GM21723 (cell line): ENCODE measurements around the gene ATRIP.
A peak's percentile ranks its signal among the peaks of the same experiment; 100 is the strongest.

Source experiments
- ATAC-seq: cut with Tn5 transposase; IDR thresholded peaks from one replicate; pipeline ENCODE4 v1.9.1; 2021; ENCODE audit warnings: mild to moderate bottlenecking, moderate library complexity; ENCODE audit not compliant: unreplicated experiment

ATRIP gene

DNA sequence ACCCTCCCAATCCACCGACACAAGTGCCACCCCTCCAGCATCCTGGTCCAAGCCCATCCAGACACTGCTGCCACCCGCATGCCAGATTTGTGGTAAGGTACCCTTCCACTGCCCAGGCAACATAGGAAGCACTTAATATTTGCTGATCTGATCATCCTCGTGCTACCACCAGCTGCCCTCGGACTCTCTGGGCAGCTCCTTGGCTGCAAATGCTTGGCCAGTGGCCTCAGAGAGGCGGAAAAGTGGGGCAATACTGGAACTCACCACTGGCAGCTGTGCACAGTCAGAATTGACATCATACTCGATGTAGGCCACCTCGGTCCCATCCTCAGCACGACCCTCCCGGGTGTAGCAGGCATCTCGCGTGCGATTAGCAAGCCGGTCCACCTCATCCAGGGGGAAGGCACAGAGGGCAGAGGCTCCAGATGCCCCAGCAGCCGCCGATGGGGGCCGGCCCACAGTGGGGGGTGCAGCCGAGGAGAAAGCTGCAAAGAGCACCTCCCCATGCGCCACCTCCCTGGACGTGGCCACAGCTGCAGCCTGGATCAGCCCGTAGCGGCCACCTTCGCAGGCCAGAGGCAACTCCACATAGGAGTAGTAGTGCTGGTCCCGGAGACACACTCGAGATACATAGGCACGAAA lies 23.2 kb upstream of the ATRIP start:
- no peak for ATAC-seq

DNA sequence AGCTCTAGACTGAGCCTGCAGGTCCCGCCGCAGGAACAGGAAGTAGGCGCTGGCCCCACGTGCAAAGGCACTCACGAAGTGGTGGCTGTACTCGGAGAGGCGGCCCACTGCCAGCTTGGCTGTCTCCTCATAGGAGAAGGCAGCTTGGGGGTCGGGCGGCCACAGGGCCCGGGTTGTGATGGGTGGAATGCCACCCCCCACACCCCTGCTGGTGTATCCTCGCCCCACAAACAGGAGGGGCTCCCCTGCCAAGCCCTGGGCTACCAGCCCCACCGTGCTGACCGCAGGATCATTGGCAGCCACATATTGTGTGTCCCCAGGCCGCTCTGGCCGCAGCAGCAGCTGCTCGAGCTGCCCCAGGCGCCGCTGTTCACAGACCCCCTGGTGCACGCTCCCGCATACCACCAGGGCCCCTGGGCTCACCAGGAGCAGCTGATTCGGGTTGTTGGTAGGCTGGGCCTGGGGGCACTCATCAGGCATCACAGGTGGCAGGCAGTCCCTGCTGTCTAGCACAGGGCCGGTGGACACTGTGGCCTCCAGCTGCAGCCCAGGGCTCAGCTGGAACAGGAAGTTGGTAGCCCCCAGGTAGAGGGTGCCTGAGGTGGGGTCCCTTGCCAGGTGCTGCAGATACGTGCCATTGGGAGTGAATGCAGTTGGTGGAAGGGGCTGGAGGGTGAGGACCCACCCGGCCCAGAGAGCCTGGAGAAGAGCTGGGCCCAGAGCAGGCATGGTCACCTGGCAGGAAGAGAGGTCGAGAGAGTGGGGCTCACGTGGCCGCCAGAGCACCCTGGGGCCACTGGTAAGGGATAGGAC lies 22.4 kb upstream of the ATRIP start:
- ATAC-seq = no peak

DNA sequence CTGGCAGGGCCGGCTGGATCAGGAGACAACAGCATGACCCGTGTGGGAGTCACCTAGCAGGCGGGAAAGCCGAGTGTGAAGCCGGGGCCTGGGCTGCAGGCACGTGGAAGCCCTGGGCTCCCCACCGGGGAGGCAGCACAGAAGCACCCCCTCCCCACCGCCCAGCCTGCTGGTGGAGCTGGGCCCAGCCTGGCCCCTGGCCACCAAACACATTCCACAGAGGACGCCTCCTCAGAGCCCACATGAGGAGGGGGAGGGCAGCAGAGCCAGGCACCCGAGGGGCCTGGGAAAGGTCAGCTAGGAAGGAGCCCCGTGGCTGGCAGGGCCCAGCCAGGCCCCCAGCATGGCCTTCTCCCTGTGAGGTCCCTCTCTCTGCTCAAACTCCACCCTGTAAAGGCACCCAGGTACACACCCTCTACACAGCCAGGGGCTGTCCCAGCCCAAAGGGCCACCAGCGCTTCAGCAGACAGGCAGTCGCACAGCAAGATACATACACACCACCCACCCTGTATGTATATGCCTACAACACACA lies 21.2 kb upstream of the ATRIP start:
- no peak for ATAC-seq

DNA sequence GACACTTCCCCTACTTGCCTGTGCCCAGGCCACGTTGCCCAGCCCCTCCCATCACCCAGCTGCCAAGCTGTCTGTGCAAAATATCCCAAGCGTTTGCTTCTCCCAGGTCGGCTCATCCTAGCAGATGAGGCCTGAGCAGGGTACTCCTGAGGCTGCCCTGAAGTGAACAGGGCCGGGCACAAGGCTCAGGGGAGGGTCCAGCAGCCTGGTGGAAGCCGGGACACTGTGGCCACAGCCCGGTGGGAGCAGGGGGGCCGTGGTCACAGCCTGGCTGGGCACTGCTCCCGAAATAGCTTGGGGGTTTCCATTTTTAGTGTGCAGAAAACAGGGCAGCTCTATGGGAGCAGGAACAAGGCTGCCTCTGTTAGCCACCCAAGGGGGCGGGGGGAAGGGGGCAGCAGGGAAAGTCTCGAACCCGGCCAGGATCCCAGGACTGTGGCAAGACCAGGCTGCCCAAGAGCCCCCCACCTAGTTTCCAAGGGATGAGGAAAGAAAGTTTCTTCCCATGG lies 20.1 kb upstream of the ATRIP start:
- ATAC-seq = no peak

DNA sequence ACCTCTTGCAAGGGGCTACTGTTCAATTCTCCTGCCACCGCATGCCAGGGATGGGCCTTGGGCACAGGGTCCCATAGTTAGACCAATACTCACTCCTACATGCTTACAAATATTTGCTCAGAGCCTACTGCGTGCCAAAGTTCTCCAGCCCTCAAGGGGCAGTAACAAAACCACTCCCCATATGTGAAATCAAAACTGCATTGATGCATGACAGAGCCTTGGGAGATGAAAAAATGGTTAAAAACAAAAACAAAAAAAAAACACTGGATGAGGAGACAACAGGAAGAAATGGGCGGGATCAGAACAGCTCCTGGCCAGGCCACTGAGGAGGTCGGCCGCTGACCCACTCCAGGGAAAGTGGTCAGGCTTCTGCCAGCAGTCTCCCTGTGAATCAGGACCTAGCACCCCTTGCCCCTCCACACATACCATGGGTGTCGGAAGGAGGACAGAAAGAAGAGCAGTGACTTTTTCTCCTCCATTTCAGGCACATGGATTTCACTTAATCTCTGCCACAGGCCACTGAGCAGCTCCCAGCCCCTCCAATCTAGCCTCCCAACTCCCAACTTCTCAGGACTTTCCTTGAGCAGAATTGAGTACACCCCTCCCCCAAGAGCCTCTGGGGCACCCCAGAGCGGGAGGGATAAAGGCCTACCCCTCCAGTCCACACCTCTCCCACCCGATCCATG lies 19.4 kb upstream of the ATRIP start:
- ATAC-seq = no peak

DNA sequence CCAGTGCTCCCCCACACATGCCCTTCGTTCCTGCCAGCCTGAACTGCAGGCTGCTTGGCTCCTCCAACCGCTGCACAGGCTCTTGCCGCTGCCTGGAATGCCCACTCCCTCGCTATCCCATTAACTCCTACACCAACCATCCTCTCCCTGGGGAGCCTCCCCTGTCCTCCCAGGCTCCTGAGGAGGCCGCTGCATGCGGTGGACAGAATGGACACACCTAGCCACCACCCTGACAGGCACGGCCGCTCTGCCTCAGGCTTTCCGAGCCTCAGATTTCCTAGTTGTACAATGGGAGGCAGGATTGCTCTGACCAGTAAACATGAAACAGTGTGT lies 18.9 kb upstream of the ATRIP start:
- ATAC-seq = no peak

DNA sequence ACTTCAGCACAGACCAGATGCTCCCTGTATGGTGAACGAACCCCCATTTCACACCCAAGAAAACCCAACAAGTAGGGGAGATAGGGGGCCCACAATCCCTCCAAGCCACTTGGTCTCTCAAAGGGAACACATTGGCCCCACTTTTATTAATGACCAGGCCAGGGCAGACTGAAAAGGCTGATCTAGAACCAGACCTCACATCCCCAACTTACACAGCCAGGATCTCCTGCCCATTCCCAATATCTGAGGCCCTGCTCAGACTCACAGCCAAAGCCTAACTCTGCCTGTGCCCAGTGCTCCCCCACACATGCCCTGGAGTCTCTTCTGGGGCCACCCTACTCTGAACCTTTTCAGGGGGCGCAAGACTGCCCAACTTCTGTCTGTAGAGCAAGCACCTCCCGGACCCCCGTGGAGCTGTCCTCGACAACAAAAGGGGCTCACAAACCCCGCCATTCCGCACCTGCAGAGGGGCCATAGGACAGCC lies 18.4 kb upstream of the ATRIP start:
- no peak for ATAC-seq

DNA sequence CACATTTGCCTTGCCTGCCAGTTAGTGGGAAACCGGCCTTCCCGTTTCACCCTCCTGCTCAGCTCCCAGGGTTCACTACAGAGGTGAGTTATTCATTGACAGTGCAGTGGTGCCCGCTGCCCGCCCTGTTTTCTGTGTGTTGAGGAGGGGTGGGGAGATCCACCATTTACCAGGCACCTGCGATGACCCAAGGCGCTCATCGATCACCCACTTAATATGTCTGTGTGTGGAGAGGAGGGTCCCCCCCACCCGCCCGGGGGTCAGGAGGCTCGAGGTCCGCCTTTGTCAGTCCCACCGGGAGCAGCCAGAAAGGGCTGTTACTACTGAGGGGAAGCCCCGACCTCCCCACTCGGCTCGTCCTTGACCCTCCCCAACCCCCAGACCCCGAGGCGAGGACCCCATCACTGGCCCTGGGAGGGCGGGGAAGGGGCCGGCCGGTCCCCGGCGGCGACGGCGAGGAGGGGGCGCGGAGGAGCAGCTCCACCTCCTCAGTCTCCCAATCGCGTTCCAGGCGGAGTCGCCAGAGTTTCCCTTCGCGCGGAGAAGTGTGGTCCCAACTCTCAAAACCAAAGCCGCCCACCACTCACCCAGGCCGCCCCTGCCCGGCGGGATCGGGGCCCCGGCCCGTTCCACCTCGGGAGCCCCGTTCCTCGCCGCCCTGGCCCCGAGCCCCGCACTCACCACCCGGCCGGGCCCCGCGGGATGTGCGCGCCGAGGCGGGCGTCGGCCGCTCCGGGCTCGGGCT lies 17.8 kb upstream of the ATRIP start:
- ATAC-seq = peak; percentile 33

DNA sequence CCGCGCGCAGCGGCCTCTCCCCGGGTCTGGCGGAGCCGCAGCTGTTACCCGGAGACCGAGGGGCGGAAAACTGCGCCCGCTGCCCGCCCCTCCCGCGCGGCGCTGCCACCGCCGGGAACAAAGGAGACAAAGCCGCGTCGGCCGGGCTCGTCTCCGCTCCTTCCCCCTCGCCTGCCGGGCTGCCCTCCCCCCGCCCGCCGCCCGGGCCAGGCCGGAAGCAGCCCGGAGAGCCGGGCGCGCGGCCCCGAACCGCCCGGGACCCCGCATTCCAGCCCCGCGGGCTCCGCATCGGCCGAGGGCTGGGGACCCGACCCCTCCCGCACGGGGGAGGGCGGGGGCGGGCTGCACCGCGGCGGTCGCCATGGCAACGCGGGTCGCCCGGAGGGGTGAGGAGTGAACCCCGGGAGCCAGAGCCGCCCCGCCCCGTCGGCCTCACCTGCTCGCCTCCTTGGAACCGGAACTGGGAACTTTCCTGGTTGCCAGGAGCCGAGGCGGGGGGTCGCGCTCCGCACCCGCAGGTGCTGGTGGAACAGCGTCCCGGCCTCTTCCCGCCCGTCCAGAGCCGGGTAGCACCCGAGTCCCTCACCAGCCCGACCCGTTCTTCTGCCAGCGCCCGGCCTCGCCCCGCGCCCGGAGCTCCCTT lies 17.1 kb upstream of the ATRIP start:
- peak; percentile 48 for ATAC-seq

DNA sequence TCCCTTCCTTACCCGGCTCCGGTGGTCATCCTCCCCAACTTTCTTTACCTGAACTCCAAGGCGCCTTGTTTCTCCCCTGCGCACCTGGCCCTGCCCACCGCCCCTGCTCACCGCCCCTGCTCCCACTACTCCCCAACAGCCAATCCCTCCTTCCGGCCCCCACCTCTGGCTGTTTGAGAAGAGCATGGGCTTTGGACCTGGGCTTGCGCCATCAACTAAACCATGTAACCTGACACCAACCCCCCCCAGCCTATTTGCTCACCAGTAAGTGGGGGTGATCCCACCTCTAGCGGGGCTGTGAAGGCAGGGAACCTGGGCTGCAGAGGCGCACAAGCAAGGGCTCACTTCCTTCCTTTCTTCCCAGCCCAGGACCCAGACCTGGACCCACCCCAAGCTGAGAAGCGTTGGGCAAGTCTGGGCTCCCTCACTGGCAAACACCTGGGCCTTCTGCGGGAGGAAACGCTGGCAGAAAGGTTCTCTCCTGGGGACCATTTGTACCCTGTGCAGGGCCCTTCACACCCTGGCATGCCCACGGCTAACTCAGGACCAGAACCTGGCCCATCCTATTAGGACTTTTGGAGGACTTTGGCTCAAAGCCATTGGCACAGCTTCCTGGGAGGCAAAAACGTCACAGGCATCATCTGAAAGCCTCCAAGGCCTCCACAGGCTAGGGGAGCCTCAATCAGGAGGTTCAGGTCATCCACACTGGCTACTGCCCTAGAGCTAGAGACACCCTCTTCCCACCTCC lies 16.4 kb upstream of the ATRIP start, which contains the start of gene PLXNB1:
PLXNB1 (minus strand) TSS at position 127 of the 748 bp plus-strand sequence. CDS start 5,475 bp downstream, outside the sequence.
- ATAC-seq = no peak

DNA sequence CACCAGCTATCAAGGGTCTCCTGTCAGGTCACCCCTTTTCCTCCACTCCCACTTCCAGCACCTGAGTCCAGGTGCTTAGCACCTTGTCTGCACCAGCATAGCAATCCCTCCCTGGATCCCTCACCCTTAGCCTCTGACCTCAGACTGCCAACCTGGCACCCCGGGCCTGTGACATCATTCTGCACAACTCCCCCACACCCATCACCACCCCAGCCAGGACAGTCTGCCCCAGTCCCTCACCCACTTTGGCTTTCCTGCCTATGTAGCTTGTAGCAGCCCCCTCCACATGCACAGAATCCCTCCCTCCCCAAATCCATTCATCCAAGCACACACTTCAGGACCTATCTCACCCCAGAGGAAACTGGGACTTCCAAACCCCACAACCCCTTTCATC lies 15.8 kb upstream of the ATRIP start:
- no peak for ATAC-seq

DNA sequence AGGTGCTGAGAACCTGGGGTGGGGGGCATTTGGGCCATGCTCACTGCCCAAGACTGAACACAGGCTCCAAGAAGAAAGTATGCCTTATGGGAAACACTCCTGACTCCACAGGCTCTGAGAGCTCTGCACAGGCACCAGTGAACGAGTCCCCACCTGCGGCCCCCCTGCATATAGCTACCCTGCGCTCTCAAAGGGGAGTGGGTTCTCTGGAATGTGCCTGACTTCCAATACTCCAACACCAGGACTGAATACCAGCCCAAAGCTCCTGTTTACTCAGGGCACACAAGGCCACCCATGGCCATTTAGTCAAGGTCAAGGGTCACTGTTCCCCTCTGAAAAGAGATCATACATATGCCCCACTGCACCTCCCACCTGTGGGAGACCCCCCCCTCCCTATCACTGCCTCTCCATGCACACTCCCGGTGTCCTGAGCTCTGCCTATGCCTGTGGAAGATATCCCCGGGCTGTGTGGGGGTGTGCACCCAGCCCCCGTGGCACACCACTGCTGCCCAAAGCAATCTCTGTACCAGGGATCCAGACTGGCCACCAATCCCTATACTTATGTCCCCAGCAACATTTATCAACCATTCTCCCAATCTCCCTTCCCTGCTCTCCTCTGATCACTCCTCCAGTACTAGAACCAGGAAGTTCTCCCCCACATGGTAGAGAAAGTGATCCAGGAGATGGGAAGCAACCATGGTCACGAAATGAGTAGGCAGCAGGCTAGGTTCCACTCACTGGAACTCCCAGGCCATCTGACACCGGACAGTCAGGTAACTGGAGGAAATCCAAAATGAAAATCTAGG lies 15.1 kb upstream of the ATRIP start:
- no peak for ATAC-seq

DNA sequence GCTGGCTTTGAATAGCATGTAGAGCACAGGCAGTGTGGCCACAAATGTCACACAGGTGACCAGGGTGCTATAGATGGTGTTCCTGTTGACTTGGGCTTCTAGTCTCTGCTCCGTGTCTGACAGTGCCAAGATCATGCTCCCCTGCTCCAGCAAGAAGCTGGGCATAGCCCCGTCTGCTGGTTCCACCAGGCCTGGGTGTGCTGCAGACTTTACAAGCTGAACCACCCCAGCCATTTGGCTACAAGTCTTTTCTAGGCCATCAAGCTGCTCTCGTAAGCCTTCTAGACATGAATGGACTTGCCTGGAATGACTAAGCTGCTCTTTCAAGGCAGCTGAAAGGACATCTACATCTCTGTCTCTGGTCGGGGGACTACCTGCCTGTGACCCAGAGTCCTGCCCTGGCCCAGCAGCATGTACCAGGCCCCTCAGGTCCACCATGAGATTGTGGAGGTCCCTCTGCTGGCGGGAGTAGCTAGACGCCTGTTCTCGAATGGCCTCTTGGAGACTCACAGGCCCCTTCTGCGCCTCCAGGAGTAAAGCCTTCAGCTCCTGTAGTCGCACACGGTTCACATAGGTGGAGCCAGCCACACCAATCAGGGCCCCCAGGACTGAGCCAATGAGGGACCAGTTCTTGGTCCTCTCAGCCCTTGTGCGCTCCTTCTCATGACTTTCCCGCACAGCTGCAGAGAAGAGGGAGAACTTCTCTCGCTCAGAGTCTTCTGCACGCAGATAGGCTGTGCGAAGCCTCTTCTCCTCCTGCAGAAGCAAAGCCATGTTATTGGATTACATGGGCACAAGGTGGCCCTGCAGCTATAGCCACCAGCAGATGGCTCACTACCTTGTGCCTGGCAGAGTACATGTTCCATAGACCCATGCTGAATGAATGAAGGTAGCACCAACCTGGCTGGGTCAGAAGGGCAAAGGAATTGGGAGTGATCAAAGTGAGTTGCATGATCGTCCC lies 13.8 kb upstream of the ATRIP start:
- ATAC-seq = no peak

DNA sequence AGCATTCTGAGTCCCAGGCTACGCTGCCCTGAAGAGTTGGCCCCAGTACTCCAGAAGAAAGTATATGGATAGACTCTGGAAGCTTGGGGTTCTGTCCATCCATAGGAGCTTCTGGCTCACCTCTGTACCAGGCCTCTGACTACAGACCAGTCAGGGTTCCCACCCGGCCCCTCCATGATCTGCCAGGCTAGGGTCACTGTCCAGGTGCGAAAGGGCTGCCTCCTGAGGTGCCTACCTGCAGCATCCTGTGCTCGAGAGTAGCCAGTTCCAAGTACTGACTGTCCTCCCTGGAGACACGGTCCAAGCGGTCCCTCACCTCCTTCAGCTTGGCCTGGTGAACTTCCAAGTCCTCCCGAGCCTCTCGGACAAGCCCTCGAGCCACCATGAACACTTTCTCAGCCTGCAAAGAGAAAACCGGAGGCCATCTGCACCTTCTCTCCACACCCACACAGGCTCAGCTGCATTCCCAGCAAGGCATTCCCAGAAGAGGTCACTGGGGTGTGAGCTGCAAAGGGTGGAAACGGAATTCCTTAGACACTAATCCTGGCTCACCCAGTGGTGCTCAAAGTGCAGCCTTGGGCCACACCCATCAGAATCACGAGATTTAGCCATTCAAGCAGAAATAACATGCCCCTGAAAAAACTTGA lies 12.9 kb upstream of the ATRIP start:
- ATAC-seq = no peak

DNA sequence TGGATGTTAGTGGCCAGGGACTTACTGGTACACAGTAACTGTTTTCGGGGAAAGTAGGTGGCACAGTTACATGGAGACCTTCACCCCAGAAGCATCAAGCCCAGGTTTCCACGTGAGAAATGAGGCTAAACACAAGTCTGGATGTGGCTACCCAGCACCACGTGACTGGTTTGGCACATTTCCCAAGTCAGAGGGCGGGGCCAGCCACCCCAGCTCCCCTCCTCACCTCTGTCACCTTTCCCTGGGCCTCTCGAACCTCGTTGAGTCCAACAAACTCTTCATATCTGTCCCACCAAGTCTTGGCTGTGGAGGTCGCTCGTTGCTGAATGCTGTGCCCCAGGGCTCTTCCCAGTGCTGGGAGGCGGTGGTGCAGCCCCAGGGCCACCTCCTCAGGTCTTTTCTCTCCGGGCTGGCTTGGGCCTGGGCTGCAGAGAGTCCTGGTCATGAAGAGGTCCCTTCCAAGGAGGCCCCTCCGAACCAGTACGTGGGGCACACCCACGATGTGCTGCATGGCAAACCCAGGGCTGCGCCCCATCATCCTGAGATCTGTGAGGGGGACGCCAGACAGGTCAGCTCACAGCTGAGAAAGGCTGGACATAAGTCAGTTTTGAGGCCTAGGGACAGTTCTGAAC lies 11.8 kb upstream of the ATRIP start:
- no peak for ATAC-seq

DNA sequence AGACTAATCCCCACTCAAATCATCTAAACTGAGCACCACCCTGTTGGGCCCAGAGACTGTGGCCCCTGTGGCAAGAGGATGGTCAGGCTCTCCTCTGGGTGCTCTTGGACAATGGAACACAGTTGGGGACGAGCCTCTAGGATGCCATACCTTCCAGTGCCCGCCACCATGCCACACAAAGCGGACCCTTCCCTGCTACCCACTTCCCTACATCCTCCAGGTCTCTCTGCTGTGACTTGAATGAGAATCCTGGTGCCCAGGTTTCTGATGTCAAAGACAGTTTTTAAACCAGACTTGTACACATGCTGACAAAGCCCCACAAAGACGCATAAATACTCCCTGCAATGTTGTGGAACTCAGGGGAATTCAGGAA lies 11.3 kb upstream of the ATRIP start:
- ATAC-seq = no peak
